Stimulated activated naive CD8-positive, alpha-beta T cell treated with anti-CD3 and anti-CD28 coated beads, Interleukin-15, amount 100 ng/mL, for 72 hours (primary cell): ENCODE data around the gene XXYLT1.
"Not testable (repeated sequence)": the region's sequence is repeated elsewhere in the genome, so short reads cannot be mapped to it uniquely, and the experiment has no call there.

Source experiments
- ATAC-seq: fragments of 150-1000 bp; cut with Tn5 transposase; 2 replicates; pipeline ENCODE4 v1.10.0; 2021; ENCODE audit warnings: mild to moderate bottlenecking, moderate library complexity
- DNase-seq, 2 donors: peaks; one replicate each; pipeline ENCODE4 v3.0.0; 2021 to 2022
- H3K27ac Mint-ChIP-seq, 2 donors: one replicate each; pipeline ENCODE4 v1.8.0; 2022; ENCODE audit warnings: mild to moderate bottlenecking in 2 of 2, mixed read lengths in 2 of 2, moderate library complexity in 2 of 2
- H3K27me3 Mint-ChIP-seq: one replicate; pipeline ENCODE4 v1.8.0; 2022; ENCODE audit warnings: mixed read lengths
- H3K4me1 Mint-ChIP-seq: one replicate; pipeline ENCODE4 v1.8.0; 2022; ENCODE audit warnings: mild to moderate bottlenecking, mixed read lengths
- H3K4me3 Mint-ChIP-seq, 2 donors: one replicate each; pipeline ENCODE4 v1.8.0; 2022; ENCODE audit warnings: mild to moderate bottlenecking in 2 of 2, mixed read lengths in 2 of 2, moderate library complexity in 1 of 2
- H3K9me3 Mint-ChIP-seq, 2 donors: one replicate each; pipeline ENCODE4 v1.8.0; 2022; ENCODE audit warnings: mixed read lengths in 2 of 2

The XXYLT1 gene

GRCh38 chr3:195195321-195196209, 75.4 kb downstream of the XXYLT1 start:
- H3K4me3 Mint-ChIP-seq: no peak overlapping the region
- peaks cover 28% of the 10 kb centered on the region for H3K4me1 Mint-ChIP-seq
- no peak for ATAC-seq
- H3K27ac Mint-ChIP-seq: no peak overlapping the region
- peaks cover 0 to 8% of the 10 kb centered on the region in 2 donors for H3K9me3 Mint-ChIP-seq
- no peaks in the 10 kb centered on the region for H3K27me3 Mint-ChIP-seq
- no peak for DNase-seq

- DNase-seq (no peak), ATAC-seq (peak; percentile 88)
- no peaks in the 10 kb centered on the region for H3K27me3 Mint-ChIP-seq
- H3K4me1 Mint-ChIP-seq: peaks cover 30% of the 10 kb centered on the region
- H3K27ac Mint-ChIP-seq: peak overlapping the region in 1 of 2 donors; percentile 98
- peak overlapping the region; percentile 56 to 65 for H3K4me3 Mint-ChIP-seq
- peaks cover 0 to 8% of the 10 kb centered on the region in 2 donors for H3K9me3 Mint-ChIP-seq
Observed at GRCh38 chr3:195194559-195195206, 76.3 kb downstream of the XXYLT1 start.

- DNase-seq (no peak), ATAC-seq (no peak)
- Mint-ChIP-seq H3K4me3 (no peak overlapping the region), H3K27ac (no peak overlapping the region), H3K9me3 (peaks cover 0 to 8% of the 10 kb centered on the region in 2 donors), H3K27me3 (no peaks in the 10 kb centered on the region), H3K4me1 (peaks cover 51% of the 10 kb centered on the region)
Observed at GRCh38 chr3:195191580-195191979, 79.4 kb downstream of the XXYLT1 start.

GRCh38 chr3:195189821-195190220, 81.1 kb downstream of the XXYLT1 start:
- peaks cover 0 to 8% of the 10 kb centered on the region in 2 donors for H3K9me3 Mint-ChIP-seq
- H3K4me3 Mint-ChIP-seq: no peak overlapping the region
- H3K27ac Mint-ChIP-seq: no peak overlapping the region
- no peaks in the 10 kb centered on the region for H3K27me3 Mint-ChIP-seq
- H3K4me1 Mint-ChIP-seq: peaks cover 54% of the 10 kb centered on the region
- ATAC-seq (no peak), DNase-seq (no peak)

GRCh38 chr3:195188426-195188927, 82.5 kb downstream of the XXYLT1 start:
- no peak for DNase-seq
- Mint-ChIP-seq H3K4me1 (peaks cover 60% of the 10 kb centered on the region), H3K4me3 (no peak overlapping the region), H3K9me3 (peaks cover 0 to 8% of the 10 kb centered on the region in 2 donors), H3K27me3 (no peaks in the 10 kb centered on the region), H3K27ac (no peak overlapping the region)
- no peak for ATAC-seq

- no peak overlapping the region for H3K4me3 Mint-ChIP-seq
- no peaks in the 10 kb centered on the region for H3K27me3 Mint-ChIP-seq
- no peak for DNase-seq
- H3K27ac Mint-ChIP-seq: peak overlapping the region; percentile 21 to 70
- H3K9me3 Mint-ChIP-seq: peaks cover 0 to 8% of the 10 kb centered on the region in 2 donors
- ATAC-seq: no peak
- peaks cover 66% of the 10 kb centered on the region for H3K4me1 Mint-ChIP-seq
Observed at GRCh38 chr3:195187609-195188425, 83.1 kb downstream of the XXYLT1 start.

GRCh38 chr3:195186710-195187047, 84.3 kb downstream of the XXYLT1 start:
- peaks cover 76% of the 10 kb centered on the region for H3K4me1 Mint-ChIP-seq
- peak; percentile 53 for ATAC-seq

GRCh38 chr3:195186041-195186709, 84.8 kb downstream of the XXYLT1 start:
- Mint-ChIP-seq H3K4me3 (peak overlapping the region; percentile 36 to 61), H3K9me3 (peaks cover 0 to under 1% of the 10 kb centered on the region in 2 donors), H3K4me1 (peaks cover 76% of the 10 kb centered on the region), H3K27ac (peak overlapping the region; percentile 10 to 85), H3K27me3 (no peaks in the 10 kb centered on the region)
- DNase-seq (no peak), ATAC-seq (peak; percentile 76)

More at GRCh38 chr3:195186710-195187047, 84.3 kb downstream of the XXYLT1 start:
- H3K27ac Mint-ChIP-seq: peak overlapping the region; percentile 10 to 85
- DNase-seq, H3K9me3 Mint-ChIP-seq, H3K27me3 Mint-ChIP-seq: not testable (repeated sequence)
- peak overlapping the region; percentile 36 to 61 for H3K4me3 Mint-ChIP-seq

- peaks cover 76% of the 10 kb centered on the region for H3K4me1 Mint-ChIP-seq
- H3K27ac Mint-ChIP-seq: peak overlapping the region in 1 of 2 donors; percentile 15
- no peaks in the 10 kb centered on the region for H3K9me3 Mint-ChIP-seq
- no peaks in the 10 kb centered on the region for H3K27me3 Mint-ChIP-seq
- peak; percentile 34 for ATAC-seq
- no peak for DNase-seq
- H3K4me3 Mint-ChIP-seq: peak overlapping the region in 1 of 2 donors; percentile 61
Observed at GRCh38 chr3:195185583-195185982, 85.4 kb downstream of the XXYLT1 start.

- Mint-ChIP-seq H3K4me1 (peaks cover 76% of the 10 kb centered on the region), H3K9me3 (no peaks in the 10 kb centered on the region), H3K27ac (peak overlapping the region in 1 of 2 donors; percentile 38), H3K4me3 (peak overlapping the region; percentile 8 to 30), H3K27me3 (no peaks in the 10 kb centered on the region)
- DNase-seq (no peak), ATAC-seq (no peak)
Observed at GRCh38 chr3:195184716-195185421, 86.1 kb downstream of the XXYLT1 start.

- DNase-seq: no peak
- H3K4me3 Mint-ChIP-seq: no peak overlapping the region
- H3K4me1 Mint-ChIP-seq: peaks cover 72% of the 10 kb centered on the region
- no peak for ATAC-seq
- no peaks in the 10 kb centered on the region for H3K9me3 Mint-ChIP-seq
- no peak overlapping the region for H3K27ac Mint-ChIP-seq
- H3K27me3 Mint-ChIP-seq: no peaks in the 10 kb centered on the region
Observed at GRCh38 chr3:195183071-195183776, 87.7 kb downstream of the XXYLT1 start.

- DNase-seq (no peak), ATAC-seq (peak; percentile 43)
- Mint-ChIP-seq H3K9me3 (no peaks in the 10 kb centered on the region), H3K27me3 (no peaks in the 10 kb centered on the region), H3K4me1 (peaks cover 69% of the 10 kb centered on the region), H3K4me3 (no peak overlapping the region), H3K27ac (no peak overlapping the region)
Observed at GRCh38 chr3:195182470-195182795, 88.5 kb downstream of the XXYLT1 start.

GRCh38 chr3:195181741-195182469, 89.1 kb downstream of the XXYLT1 start:
- no peaks in the 10 kb centered on the region for H3K27me3 Mint-ChIP-seq
- DNase-seq (no peak), ATAC-seq (no peak)
- no peak overlapping the region for H3K27ac Mint-ChIP-seq
- H3K4me3 Mint-ChIP-seq: no peak overlapping the region
- H3K9me3 Mint-ChIP-seq: no peaks in the 10 kb centered on the region
- peaks cover 64% of the 10 kb centered on the region for H3K4me1 Mint-ChIP-seq
